Osteoblast (primary cell): ENCODE results near the gene SUGCT. TPM values are rescaled to one million over a fixed set of nuclear protein-coding genes. Genes with fewer than 3 reads are reported as not detected.
A peak's percentile ranks its signal among the peaks of the same experiment; 100 is the strongest.

Source experiments
- DNase-seq: peaks from one replicate; pipeline ENCODE4 v3.0.0; 2011; ENCODE audit warnings: low spot score, mixed read lengths; ENCODE audit not compliant: insufficient read length; ENCODE audit errors: missing footprints
- H2AFZ ChIP-seq: 2 replicates; pipeline ENCODE4 v1.6.0; 2011; ENCODE audit warnings: mild to moderate bottlenecking, low read length
- H3K27ac ChIP-seq: 2 replicates; pipeline ENCODE4 v1.5.1; 2011; ENCODE audit warnings: mild to moderate bottlenecking, low read depth, low read length, moderate library complexity
- H3K27me3 ChIP-seq: 2 replicates; pipeline ENCODE4 v1.6.0; 2012; ENCODE audit warnings: mild to moderate bottlenecking, control low read depth, inconsistent platforms, low read length, moderate library complexity; ENCODE audit not compliant: insufficient read depth
- H3K36me3 ChIP-seq: 2 replicates; pipeline ENCODE4 v1.5.1; 2011; ENCODE audit warnings: mild to moderate bottlenecking, low read length, control low read depth, moderate library complexity; ENCODE audit not compliant: insufficient read depth
- H3K4me1 ChIP-seq: 2 replicates; pipeline ENCODE4 v1.5.1; 2011; ENCODE audit warnings: mild to moderate bottlenecking, low read length, control low read depth, moderate library complexity; ENCODE audit not compliant: insufficient read depth
- H3K4me2 ChIP-seq: 2 replicates; pipeline ENCODE4 v1.6.0; 2011; ENCODE audit warnings: mild to moderate bottlenecking, low read length; ENCODE audit not compliant: insufficient read depth
- H3K4me3 ChIP-seq: fragments of 200-600 bp; sonication (generic); 3 replicates; pipeline ENCODE4 v1.5.1; 2012; ENCODE audit warnings: mild to moderate bottlenecking, low read length, inconsistent platforms; ENCODE audit not compliant: insufficient read depth
- H3K79me2 ChIP-seq: 2 replicates; pipeline ENCODE4 v1.6.0; 2012; ENCODE audit warnings: mild to moderate bottlenecking, low read length, control low read depth, inconsistent platforms; ENCODE audit not compliant: insufficient read depth
- H3K9me3 ChIP-seq: 2 replicates; pipeline ENCODE4 v1.5.1; 2011; ENCODE audit warnings: low read depth, low read length, control low read depth
- H4K20me1 ChIP-seq: 2 replicates; pipeline ENCODE4 v1.6.0; 2012; ENCODE audit warnings: mild to moderate bottlenecking, low read length, control low read depth; ENCODE audit not compliant: insufficient read depth
- total RNA-seq: library from RNA; depleted of rRNA; stranded (reverse); fragments of >200 nt; gene quantifications from 2 replicates; pipeline ENCODE4 v1.2.3, GENCODE V29; 2012
- TF ChIP-seq, protein P1 (sequence below): IDR thresholded peaks from 2 replicates; pipeline ENCODE4 v1.5.1; 2011; ENCODE audit warnings: mild to moderate bottlenecking, low read depth, low read length, moderate library complexity; ENCODE audit errors: extremely low read depth

Gene SUGCT
- total RNA-seq, 1 donor: 21.7 TPM

DNA sequence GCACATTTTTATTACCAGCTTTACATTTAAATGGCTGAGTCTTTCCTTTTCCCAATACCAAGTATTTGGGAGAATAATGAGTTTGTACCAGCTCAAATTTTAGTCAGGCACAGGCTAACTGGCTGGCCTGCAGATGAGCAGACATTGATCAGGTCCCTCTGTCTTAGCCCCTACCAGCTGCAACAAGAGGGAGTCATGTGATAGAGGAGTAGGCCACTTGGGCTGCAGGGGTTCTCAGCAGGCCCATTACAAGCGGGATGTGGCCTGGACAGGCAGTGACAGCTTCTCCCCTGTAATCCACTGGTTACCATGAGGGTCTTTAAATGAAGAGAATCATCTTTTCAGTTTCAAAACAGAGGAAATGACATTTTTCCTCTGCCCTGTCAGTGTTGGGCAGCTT, 283.6 kb downstream of the SUGCT start:
- no peaks in the 10 kb centered on the region for H3K27me3 ChIP-seq
- H3K4me1 ChIP-seq: no peaks in the 10 kb centered on the region
- no peaks in the 10 kb centered on the region for H3K9me3 ChIP-seq
- H3K27ac ChIP-seq: no peak overlapping the region
- no peaks in the 10 kb centered on the region for H3K36me3 ChIP-seq
- no peak overlapping the region for H3K4me2 ChIP-seq
- no peak overlapping the region for H3K4me3 ChIP-seq
- TF ChIP-seq, protein P1, sequence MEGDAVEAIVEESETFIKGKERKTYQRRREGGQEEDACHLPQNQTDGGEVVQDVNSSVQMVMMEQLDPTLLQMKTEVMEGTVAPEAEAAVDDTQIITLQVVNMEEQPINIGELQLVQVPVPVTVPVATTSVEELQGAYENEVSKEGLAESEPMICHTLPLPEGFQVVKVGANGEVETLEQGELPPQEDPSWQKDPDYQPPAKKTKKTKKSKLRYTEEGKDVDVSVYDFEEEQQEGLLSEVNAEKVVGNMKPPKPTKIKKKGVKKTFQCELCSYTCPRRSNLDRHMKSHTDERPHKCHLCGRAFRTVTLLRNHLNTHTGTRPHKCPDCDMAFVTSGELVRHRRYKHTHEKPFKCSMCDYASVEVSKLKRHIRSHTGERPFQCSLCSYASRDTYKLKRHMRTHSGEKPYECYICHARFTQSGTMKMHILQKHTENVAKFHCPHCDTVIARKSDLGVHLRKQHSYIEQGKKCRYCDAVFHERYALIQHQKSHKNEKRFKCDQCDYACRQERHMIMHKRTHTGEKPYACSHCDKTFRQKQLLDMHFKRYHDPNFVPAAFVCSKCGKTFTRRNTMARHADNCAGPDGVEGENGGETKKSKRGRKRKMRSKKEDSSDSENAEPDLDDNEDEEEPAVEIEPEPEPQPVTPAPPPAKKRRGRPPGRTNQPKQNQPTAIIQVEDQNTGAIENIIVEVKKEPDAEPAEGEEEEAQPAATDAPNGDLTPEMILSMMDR: no peak
- H2AFZ ChIP-seq: peak overlapping the region; percentile 4
- DNase-seq: no peak
- H3K79me2 ChIP-seq: no peaks in the 10 kb centered on the region
- no peaks in the 10 kb centered on the region for H4K20me1 ChIP-seq

DNA sequence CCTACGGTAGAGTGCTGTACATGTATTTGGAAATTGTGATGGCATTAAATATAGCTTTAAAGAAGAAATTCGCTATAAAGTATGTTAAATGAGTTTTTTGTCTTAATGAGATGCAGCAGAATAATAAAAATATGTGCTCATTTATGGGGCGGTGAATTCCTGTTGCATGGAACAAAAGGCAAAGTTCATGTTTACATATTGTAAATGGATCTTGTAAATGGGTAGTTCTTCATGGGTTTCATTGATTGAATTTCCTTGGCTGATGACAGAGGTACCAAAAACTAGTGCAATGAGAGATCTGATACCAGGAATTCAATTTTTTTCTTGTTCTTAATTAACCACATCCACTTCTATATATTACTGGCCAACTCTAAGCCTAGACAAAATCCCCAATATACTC, 284.2 kb downstream of the SUGCT start:
- TF ChIP-seq, protein P1: no peak
- Histone ChIP-seq H3K4me1 (no peaks in the 10 kb centered on the region), H2AFZ (no peak overlapping the region), H4K20me1 (no peaks in the 10 kb centered on the region), H3K4me3 (no peak overlapping the region), H3K4me2 (no peak overlapping the region), H3K79me2 (no peaks in the 10 kb centered on the region), H3K36me3 (no peaks in the 10 kb centered on the region), H3K27me3 (no peaks in the 10 kb centered on the region), H3K27ac (no peak overlapping the region), H3K9me3 (no peaks in the 10 kb centered on the region)
- no peak for DNase-seq

DNA sequence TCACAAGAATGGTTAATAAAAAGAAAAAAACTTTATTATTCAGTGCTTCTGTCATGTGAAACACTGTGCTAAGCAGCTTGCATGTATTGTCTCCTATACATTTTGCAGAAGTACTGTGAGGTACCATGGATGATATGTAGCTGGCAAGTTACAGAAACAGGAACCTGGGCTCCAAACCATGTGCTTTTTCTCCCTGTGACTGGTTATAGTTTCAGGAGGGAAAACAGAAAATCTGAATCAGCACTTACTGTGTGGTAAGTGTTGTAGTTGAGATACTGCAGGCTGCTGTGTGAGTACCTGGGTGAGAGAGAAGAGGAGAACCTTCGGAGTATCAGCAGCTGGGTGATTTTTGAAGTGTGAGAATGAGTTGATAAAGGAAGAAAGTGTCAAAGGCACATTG, 285.0 kb downstream of the SUGCT start:
- DNase-seq: no peak
- no peak overlapping the region for H3K4me2 ChIP-seq
- no peaks in the 10 kb centered on the region for H3K9me3 ChIP-seq
- H3K79me2 ChIP-seq: no peaks in the 10 kb centered on the region
- no peaks in the 10 kb centered on the region for H3K27me3 ChIP-seq
- H3K27ac ChIP-seq: no peak overlapping the region
- TF ChIP-seq, protein P1: no peak
- H2AFZ ChIP-seq: no peak overlapping the region
- H4K20me1 ChIP-seq: no peaks in the 10 kb centered on the region
- H3K4me3 ChIP-seq: no peak overlapping the region
- H3K36me3 ChIP-seq: no peaks in the 10 kb centered on the region
- no peaks in the 10 kb centered on the region for H3K4me1 ChIP-seq

DNA sequence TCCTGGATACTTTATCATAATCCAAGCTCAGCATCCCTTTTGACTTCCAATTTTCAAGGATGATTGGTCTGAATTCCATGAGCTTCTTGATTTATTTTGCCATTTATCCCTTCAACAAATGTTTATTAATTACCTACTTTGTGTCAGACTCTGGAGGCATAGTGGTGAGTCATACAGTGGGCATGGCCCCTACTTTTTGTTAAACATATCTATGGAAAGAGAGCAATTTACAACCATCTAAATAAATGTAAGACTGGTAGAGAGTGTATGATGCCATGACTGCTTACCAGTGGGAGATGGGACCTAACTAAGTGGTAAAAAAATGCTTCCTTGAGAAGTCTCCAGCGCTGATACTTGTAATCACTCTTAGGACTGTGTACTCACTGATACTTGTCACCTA, 286.6 kb downstream of the SUGCT start:
- Histone ChIP-seq H2AFZ (no peak overlapping the region), H3K79me2 (no peaks in the 10 kb centered on the region), H3K4me3 (no peak overlapping the region), H3K4me2 (no peak overlapping the region), H3K4me1 (no peaks in the 10 kb centered on the region), H4K20me1 (no peaks in the 10 kb centered on the region), H3K36me3 (no peaks in the 10 kb centered on the region), H3K27me3 (no peaks in the 10 kb centered on the region), H3K27ac (no peak overlapping the region), H3K9me3 (no peaks in the 10 kb centered on the region)
- TF ChIP-seq, protein P1: no peak
- DNase-seq: no peak
